Adrenal gland (tissue), 12 donors: ENCODE measurements around the gene MCF2L. TPM values are rescaled to one million over a fixed set of nuclear protein-coding genes. Genes with fewer than 3 reads are reported as not detected.
"Not testable (repeated sequence)": the region's sequence is repeated elsewhere in the genome, so short reads cannot be mapped to it uniquely, and the experiment has no call there.

ENCODE experiments used
- DNase-seq, 7 donors: peaks; one replicate each; pipeline ENCODE4 v3.0.0-alpha.2; 2019 to 2020
- H3K27ac ChIP-seq, 5 donors: fragments of 200-600 bp; sonication (generic) in 4 of 5; 1 replicate in 3 of 5; 2 replicates in 2 of 5; pipeline versions ENCODE4 v1.5.1 to v1.8.0; 2016 to 2020; ENCODE audit warnings: mild to moderate bottlenecking in 1 of 5
- H3K27me3 ChIP-seq: fragments of 200-600 bp; 2 replicates; pipeline ENCODE4 v1.8.0; 2021
- H3K36me3 ChIP-seq, 2 donors: fragments of 200-600 bp; replicated peaks in 1 of 2; 1 replicate in 1 of 2; 2 replicates in 1 of 2; pipeline versions ENCODE4 v1.5.1 to v1.8.0; 2018 to 2022
- H3K4me1 ChIP-seq, 2 donors: fragments of 200-600 bp; replicated peaks in 1 of 2; 1 replicate in 1 of 2; 2 replicates in 1 of 2; pipeline versions ENCODE4 v1.5.1 to v1.8.0; 2018 to 2021
- H3K4me3 ChIP-seq, 4 donors: fragments of 200-600 bp; sonication (generic) in 3 of 4; one replicate each; pipeline ENCODE4 v1.5.1; 2016 to 2018
- H3K9me3 ChIP-seq, 3 donors: fragments of 200-600 bp; sonication (generic) in 1 of 3; replicated peaks in 1 of 3; 1 replicate in 2 of 3; 2 replicates in 1 of 3; pipeline versions ENCODE4 v1.5.1 to v1.8.0; 2016 to 2021
- POLR2A ChIP-seq, 2 donors: fragments of 450-650 bp; IDR thresholded peaks; one replicate each; pipeline ENCODE4 v1.6.1; 2017; ENCODE audit warnings: antibody characterized with exemption in 2 of 2, mild to moderate bottlenecking in 2 of 2, moderate library complexity in 1 of 2
- WGBS, 4 donors: extraction: QIAGEN DNeasy Blood & Tissue Kit in 2 of 4; methylation state at CpG; one replicate each; pipeline versions ENCODE4 v1.1.5 to v1.1.7; 2013 to 2017; 5-methylcytosine and 5-hydroxymethylcytosine counted together
- intact Hi-C, 2 donors: fragments of 100-400 bp; cut with DNase I; formaldehyde crosslinking; loops; one replicate each; pipeline versions ENCODE4 v1.14.1 to v1.15.0; 2022 to 2023
- polyA plus RNA-seq, 3 donors: library from polyadenylated mRNA; stranded (reverse); fragments of 200-250 nt in 2 of 3; fragments of 350-450 nt in 1 of 3; fragmentation: Illumina TruSeq in 1 of 3; extraction: RNeasy Lipid Tissue Mini Kit (QIAGEN cat#74804) in 1 of 3; gene quantifications; one replicate each; pipeline ENCODE4 v1.2.3, GENCODE V29; 2013 to 2014
- total RNA-seq, 9 donors: library from RNA; depleted of rRNA in 4 of 9; stranded (reverse); fragments of >200 nt in 4 of 9; fragments of 120-200 nt in 1 of 9; fragmentation: NEBNext Ultra II Directional in 1 of 9; extraction: Animal tissue kit (Norgen Biotek cat#: 25700) in 1 of 9; gene quantifications; one replicate each; pipeline versions ENCODE4 v1.1.0 to v1.2.4, GENCODE V29; 2013 to 2023
- TF ChIP-seq, protein P1 (sequence below), 6 experiments: fragments of 450-650 bp in 4 of 6; fragments of 200-600 bp in 2 of 6; sonication (generic) in 1 of 6; IDR thresholded peaks; 1 replicate in 5 of 6; 2 replicates in 1 of 6; pipeline versions ENCODE4 v1.5.1 to v1.8.0; 2016 to 2021; ENCODE audit warnings: antibody characterized with exemption in 6 of 6, mild to moderate bottlenecking in 2 of 6, moderate library complexity in 1 of 6
- donor health status: healthy with polysubstance abuse.
- donor health status: Bipolar disorder and iron deficiency.
- donor health status: DM: yes; HTN: yes; CAD: no.
- donor health status: DM: no; HTN: no; CAD: no.
- donor health status: DM: no; HTN: no; CAD: no.
- donor health status: DM: yes; HTN: yes; CAD: no.

Gene MCF2L
- total and polyA plus RNA-seq, 12 donors = 7.6 to 49.0 (median 15.3) TPM

DNA sequence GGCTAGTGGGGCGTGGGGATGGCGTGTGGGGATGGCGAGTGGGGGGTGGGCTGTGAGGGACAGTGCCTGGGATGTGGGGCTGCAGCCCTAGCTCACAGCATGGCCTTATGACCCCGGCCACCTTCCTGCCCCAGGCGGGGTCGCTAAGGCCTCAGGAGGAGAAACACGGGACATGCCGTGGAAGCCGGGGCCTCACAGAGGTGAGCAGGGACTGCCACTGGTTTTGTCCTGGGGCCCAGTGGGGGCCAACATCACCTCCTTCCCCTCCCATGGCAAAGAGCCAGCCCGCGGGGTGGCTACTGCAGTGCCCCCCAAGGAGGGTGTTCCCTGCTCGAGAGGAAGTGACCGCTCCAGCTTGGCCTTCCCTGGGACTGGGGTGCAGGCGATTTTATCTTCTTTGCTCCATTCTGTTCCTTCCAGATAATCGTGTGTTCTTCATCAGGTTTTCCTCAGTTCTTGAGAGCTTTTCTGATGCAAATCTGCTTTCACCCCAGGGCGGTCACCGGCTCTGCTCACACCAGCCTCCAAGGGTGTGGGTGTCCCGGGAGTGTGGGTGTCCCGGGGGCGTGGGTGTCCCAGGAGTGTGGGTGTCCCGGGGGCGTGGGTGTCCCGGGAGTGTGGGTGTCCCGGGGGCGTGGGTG is 137.8 kb downstream of the MCF2L start:
- DNase-seq = no peak
- no peak for TF ChIP-seq POLR2A (IDR thresholded peaks at IDR 0.05)
- TF ChIP-seq, protein P1, sequence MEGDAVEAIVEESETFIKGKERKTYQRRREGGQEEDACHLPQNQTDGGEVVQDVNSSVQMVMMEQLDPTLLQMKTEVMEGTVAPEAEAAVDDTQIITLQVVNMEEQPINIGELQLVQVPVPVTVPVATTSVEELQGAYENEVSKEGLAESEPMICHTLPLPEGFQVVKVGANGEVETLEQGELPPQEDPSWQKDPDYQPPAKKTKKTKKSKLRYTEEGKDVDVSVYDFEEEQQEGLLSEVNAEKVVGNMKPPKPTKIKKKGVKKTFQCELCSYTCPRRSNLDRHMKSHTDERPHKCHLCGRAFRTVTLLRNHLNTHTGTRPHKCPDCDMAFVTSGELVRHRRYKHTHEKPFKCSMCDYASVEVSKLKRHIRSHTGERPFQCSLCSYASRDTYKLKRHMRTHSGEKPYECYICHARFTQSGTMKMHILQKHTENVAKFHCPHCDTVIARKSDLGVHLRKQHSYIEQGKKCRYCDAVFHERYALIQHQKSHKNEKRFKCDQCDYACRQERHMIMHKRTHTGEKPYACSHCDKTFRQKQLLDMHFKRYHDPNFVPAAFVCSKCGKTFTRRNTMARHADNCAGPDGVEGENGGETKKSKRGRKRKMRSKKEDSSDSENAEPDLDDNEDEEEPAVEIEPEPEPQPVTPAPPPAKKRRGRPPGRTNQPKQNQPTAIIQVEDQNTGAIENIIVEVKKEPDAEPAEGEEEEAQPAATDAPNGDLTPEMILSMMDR (IDR thresholded peaks at IDR 0.05) = no peak
- H3K36me3 ChIP-seq = no peaks in the 10 kb centered on the region
- H3K9me3 ChIP-seq = no peaks in the 10 kb centered on the region
- H3K4me1 ChIP-seq = peaks cover 0 to 11% of the 10 kb centered on the region in 2 donors
- intact Hi-C loops = no loop called here
- peaks cover 25% of the 10 kb centered on the region for H3K27me3 ChIP-seq
- no peak overlapping the region for H3K27ac ChIP-seq
- WGBS, 4 donors = 66 to 73% (median 69%) methylated on average over 12 to 25 of the region's 25 CpGs
- H3K4me3 ChIP-seq = no peak overlapping the region

DNA sequence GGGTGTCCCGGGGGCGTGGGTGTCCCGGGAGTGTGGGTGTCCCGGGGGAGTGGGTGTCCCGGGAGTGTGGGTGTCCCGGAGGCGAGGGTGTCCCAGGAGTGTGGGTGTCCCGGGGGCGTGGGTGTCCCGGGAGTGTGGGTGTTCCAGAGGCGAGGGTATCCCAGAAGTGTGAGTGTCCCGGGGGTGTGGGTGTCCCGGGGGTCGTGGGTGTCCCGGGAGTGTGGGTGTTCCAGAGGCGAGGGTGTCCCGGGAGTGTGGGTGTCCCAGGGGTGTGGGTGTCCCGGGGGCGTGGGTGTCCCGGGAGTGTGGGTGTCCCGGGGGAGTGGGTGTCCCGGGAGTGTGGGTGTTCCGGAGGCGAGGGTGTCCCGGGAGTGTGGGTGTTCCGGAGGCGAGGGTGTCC is 139.5 kb downstream of the MCF2L start:
- H3K9me3 ChIP-seq, DNase-seq, H3K36me3 ChIP-seq, H3K27ac ChIP-seq, intact Hi-C loops, H3K4me3 ChIP-seq: not testable (repeated sequence)
- Histone ChIP-seq H3K27me3 (peaks cover 25% of the 10 kb centered on the region), H3K4me1 (peaks cover 0 to 11% of the 10 kb centered on the region in 2 donors)
- 80 to 96% (median 94%) methylated on average over 1 to 22 of the region's 27 CpGs for WGBS, 4 donors

DNA sequence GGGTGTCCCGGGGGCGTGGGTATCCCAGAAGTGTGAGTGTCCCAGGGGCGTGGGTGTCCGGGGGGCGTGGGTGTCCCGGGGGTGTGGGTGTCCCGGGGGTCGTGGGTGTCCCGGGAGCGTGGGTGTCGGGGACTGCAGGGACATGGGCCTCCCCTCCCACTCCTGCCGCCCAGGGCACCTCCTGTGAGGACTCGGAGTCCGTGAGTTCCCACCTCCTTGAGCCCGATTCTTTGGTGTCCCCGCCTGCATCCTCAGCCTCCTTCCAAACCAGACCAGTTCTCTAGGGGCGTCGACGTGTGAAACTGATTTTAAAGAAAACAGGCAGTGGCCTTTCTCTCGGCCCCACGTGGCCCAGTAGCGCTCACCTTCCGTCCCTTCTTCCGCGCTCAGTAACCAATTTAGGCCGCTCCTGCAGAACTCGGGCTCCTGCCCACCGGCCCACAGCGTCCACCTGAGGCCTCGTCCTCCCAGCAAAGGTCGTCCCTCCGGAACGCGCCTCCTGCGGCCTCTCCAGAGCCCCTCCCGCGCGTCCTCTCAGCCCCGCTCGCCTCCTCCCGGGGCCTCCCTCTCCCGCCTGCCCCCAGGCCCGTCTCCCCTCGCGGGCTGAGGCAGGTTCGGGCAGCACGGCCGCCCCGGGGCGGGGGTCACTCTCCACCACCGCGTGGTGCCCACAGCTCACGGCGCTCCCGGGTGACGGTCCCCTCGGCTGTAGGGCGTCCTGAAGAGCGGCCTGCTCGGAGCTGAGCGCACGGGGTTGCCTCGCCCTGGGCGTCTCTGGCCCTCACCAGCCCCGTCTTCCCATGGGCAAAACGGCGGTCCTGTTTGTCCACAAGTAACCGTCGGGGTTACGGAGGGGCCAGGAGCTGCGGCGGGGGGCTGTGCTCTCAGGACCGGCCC is 140.4 kb downstream of the MCF2L start:
- TF ChIP-seq, protein P1 (IDR thresholded peaks at IDR 0.05) = no peak
- no peak for TF ChIP-seq POLR2A (IDR thresholded peaks at IDR 0.05)
- intact Hi-C loops = no loop called here
- 28 to 48% (median 38%) methylated on average over 47 to 73 of the region's 73 CpGs for WGBS, 4 donors
- H3K36me3 ChIP-seq = no peaks in the 10 kb centered on the region
- no peak overlapping the region for H3K4me3 ChIP-seq
- peaks cover 21% of the 10 kb centered on the region for H3K27me3 ChIP-seq
- DNase-seq = no peak
- no peaks in the 10 kb centered on the region for H3K9me3 ChIP-seq
- peaks cover 0 to 11% of the 10 kb centered on the region in 2 donors for H3K4me1 ChIP-seq
- H3K27ac ChIP-seq = no peak overlapping the region

DNA sequence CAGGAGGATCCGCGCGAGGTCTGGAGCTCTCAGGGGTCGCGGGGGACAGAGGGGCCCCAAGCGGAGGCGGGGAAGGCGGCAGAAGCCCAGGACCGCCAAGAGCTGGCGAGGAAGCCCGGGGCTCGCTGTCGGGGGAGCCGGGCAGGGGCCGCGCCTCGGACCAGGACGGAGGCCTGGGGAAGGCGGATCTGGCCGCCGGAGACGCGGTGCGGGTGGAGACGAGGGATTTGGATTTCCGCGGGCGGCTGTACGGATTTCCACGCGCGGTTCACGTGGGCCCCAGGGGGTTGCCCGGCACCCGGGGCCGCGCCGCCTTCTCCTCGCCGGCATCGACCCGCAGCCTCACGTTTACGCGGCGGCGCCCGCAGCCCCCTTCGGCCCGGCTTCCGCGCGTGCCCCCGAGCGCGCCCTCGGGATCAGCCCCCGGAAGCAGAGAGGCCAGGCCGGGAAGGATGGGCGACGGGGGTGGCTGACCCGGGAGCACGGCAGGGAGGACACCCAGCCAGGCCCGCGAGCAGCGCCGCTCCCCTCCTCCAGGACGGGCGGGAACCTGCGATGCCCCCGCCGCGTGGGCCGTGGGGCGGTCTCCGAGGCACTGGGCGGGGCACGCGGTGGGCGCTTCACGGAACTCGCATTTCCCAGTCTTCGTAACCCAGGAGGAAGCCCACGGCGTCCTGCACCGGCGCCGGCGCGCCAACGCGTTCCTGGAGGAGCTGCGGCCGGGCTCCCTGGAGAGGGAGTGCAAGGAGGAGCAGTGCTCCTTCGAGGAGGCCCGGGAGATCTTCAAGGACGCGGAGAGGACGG is 141.2 kb downstream of the MCF2L start:
- Histone ChIP-seq H3K27me3 (peaks cover 21% of the 10 kb centered on the region), H3K4me3 (peak overlapping the region in 1 of 4 donors; percentile 47), H3K27ac (no peak overlapping the region), H3K4me1 (peaks cover 0 to 11% of the 10 kb centered on the region in 2 donors), H3K36me3 (no peaks in the 10 kb centered on the region), H3K9me3 (no peaks in the 10 kb centered on the region)
- intact Hi-C loops = no loop called here
- DNase-seq = no peak
- WGBS, 4 donors = 2 to 7% (median 4%) methylated on average over 6 to 99 of the region's 99 CpGs
- TF ChIP-seq, protein P1 (IDR thresholded peaks at IDR 0.05) = no peak
- TF ChIP-seq POLR2A (IDR thresholded peaks at IDR 0.05) = no peak
